ENCODE data around the gene PDZD4.

The PDZD4 gene

GRCh38 chrX:153812220-153812619 is 18.1 kb downstream of the PDZD4 start:
- no peak for DNase-seq (ENCODE audit: low read depth in 2 of 2)

- no peak for DNase-seq (ENCODE audit: low read depth in 2 of 2)
These were observed 22.4 kb downstream of the PDZD4 start for GRCh38 chrX:153807976-153808375.

- DNase-seq (ENCODE audit: low read depth in 2 of 2) = no peak
These were observed 23.3 kb downstream of the PDZD4 start for GRCh38 chrX:153806999-153807575.

- DNase-seq (ENCODE audit: low read depth in 2 of 2) = no peak
These were observed 24.9 kb downstream of the PDZD4 start for GRCh38 chrX:153805436-153805835.

- no peak for DNase-seq (ENCODE audit: low read depth in 2 of 2)
These were observed 25.7 kb downstream of the PDZD4 start for GRCh38 chrX:153804621-153805020.

GRCh38 chrX:153804100-153804595 is 26.2 kb downstream of the PDZD4 start:
- no peak for DNase-seq (ENCODE audit: low read depth in 2 of 2)

- DNase-seq (ENCODE audit: low read depth in 2 of 2) = no peak
These were observed 26.9 kb downstream of the PDZD4 start for GRCh38 chrX:153803211-153804099.

- no peak for DNase-seq (ENCODE audit: low read depth in 2 of 2)
These were observed 27.8 kb downstream of the PDZD4 start for GRCh38 chrX:153802513-153803045.

GRCh38 chrX:153801669-153802068 is 28.7 kb downstream of the PDZD4 start:
- DNase-seq (ENCODE audit: low read depth in 2 of 2) = no peak

- no peak for DNase-seq (ENCODE audit: low read depth in 2 of 2)
These were observed 29.6 kb downstream of the PDZD4 start for GRCh38 chrX:153800746-153801145.

- DNase-seq (ENCODE audit: low read depth in 2 of 2) = no peak
These were observed 30.1 kb downstream of the PDZD4 start for GRCh38 chrX:153800177-153800722.

- no peak for DNase-seq (ENCODE audit: low read depth in 2 of 2)
These were observed 31.0 kb downstream of the PDZD4 start for GRCh38 chrX:153799326-153799725.

- DNase-seq (ENCODE audit: low read depth in 2 of 2) = no peak
These were observed 32.8 kb downstream of the PDZD4 start for GRCh38 chrX:153797415-153798015.

- DNase-seq (ENCODE audit: low read depth in 2 of 2) = no peak
These were observed 35.2 kb downstream of the PDZD4 start for GRCh38 chrX:153794897-153795816.

GRCh38 chrX:153794018-153794896 is 36.1 kb downstream of the PDZD4 start, which contains the start of the genes IDH3G and SSR4:
Gene IDH3G (minus strand): TSS chrX:153794375. CDS start chrX:153794326, 49 bp downstream.
Gene SSR4 (plus strand): TSS chrX:153794668. CDS start chrX:153794688, 20 bp downstream.
- peak; percentile 84 to 86 for DNase-seq (ENCODE audit: low read depth in 2 of 2)

- DNase-seq (ENCODE audit: low read depth in 2 of 2) = no peak
These were observed 37.1 kb downstream of the PDZD4 start for GRCh38 chrX:153793291-153793690.

GRCh38 chrX:153792368-153792767 is 38.0 kb downstream of the PDZD4 start:
- no peak for DNase-seq (ENCODE audit: low read depth in 2 of 2)

- no peak for DNase-seq (ENCODE audit: low read depth in 2 of 2)
These were observed 39.1 kb downstream of the PDZD4 start for GRCh38 chrX:153791104-153791852.

GRCh38 chrX:153789654-153790053 is 40.7 kb downstream of the PDZD4 start:
- no peak for DNase-seq (ENCODE audit: low read depth in 2 of 2)
